ENCODE measurements around the gene EPN2. TPM values are rescaled to one million over a fixed set of nuclear protein-coding genes. Genes with fewer than 3 reads are reported as not detected.

Gene EPN2
- total RNA-seq, 4 donors from 2014 or later, result 21.8 to 32.3 (median 24.7) TPM

DNA sequence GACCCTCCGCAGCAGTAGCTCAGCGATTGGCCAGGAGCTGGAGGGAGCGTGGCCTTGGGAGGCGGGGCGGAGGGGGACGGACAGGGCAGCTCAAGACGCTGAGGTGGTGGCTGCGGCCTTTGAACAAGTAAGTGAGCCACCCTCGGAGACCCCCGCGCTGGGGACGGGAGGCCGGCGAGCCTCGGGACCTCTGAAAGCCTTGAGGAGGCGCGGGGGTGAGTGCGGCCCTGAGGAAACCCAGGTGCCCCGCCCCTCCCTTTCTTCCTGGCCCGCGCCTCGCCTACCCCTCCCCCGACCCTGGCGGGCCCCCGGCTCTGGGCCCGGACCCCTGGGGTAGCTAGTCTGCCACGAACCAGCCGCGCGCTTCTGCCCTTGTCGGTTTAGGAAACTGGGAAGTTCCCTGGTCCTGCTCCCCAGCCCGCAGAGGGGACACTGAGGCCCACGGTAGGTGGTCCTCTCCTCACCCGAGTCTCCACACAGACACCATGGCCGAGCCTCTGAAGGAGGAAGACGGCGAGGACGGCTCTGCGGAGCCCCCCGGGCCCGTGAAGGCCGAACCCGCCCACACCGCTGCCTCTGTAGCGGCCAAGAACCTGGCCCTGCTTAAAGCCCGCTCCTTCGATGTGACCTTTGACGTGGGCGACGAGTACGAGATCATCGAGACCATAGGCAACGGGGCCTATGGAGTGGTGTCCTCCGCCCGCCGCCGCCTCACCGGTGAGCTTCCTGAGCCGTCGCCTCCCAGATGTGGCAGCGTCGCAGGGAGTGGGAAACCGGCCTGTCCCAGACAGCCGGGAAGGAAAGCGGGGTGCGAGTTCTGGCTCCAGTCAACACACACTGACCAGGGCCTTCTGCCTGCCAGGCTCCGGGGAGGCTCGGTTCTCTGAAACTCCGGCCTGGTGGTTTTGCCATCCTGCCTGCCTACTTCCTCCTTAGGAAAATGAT is 141.5 kb downstream of the EPN2 start, which contains the start of gene MAPK7:
MAPK7 (plus strand) TSS at position 83 of the 945 bp plus-strand sequence; CDS start at position 486, 403 bp downstream.
- 7 to 8% methylated on average over 15 to 23 of the region's 69 CpGs for WGBS, 2 donors
- Histone ChIP-seq H3K36me3 (peaks cover 24 to 37% of the 10 kb centered on the region in 2 donors), H3K27me3 (no peaks in the 10 kb centered on the region), H3K9me3 (no peaks in the 10 kb centered on the region), H3K4me3 (replicated peaks in 1 of 3) (peak within 1 kb of the TSS; percentile 75 to 80 (median 75)), H3K4me1 (peaks cover 6 to 9% of the 10 kb centered on the region in 2 donors), H3K27ac (peak within 1 kb of the TSS; percentile 81 to 86 (median 81))
- intact Hi-C loops (cut with DNase I), result no loop called here
- DNase-seq, result no peak
- TF ChIP-seq, protein P1, sequence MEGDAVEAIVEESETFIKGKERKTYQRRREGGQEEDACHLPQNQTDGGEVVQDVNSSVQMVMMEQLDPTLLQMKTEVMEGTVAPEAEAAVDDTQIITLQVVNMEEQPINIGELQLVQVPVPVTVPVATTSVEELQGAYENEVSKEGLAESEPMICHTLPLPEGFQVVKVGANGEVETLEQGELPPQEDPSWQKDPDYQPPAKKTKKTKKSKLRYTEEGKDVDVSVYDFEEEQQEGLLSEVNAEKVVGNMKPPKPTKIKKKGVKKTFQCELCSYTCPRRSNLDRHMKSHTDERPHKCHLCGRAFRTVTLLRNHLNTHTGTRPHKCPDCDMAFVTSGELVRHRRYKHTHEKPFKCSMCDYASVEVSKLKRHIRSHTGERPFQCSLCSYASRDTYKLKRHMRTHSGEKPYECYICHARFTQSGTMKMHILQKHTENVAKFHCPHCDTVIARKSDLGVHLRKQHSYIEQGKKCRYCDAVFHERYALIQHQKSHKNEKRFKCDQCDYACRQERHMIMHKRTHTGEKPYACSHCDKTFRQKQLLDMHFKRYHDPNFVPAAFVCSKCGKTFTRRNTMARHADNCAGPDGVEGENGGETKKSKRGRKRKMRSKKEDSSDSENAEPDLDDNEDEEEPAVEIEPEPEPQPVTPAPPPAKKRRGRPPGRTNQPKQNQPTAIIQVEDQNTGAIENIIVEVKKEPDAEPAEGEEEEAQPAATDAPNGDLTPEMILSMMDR (IDR thresholded peaks at IDR 0.05), result no peak
- peak in 1 of 2 donors; percentile 23 for TF ChIP-seq POLR2A (IDR thresholded peaks at IDR 0.05)

DNA sequence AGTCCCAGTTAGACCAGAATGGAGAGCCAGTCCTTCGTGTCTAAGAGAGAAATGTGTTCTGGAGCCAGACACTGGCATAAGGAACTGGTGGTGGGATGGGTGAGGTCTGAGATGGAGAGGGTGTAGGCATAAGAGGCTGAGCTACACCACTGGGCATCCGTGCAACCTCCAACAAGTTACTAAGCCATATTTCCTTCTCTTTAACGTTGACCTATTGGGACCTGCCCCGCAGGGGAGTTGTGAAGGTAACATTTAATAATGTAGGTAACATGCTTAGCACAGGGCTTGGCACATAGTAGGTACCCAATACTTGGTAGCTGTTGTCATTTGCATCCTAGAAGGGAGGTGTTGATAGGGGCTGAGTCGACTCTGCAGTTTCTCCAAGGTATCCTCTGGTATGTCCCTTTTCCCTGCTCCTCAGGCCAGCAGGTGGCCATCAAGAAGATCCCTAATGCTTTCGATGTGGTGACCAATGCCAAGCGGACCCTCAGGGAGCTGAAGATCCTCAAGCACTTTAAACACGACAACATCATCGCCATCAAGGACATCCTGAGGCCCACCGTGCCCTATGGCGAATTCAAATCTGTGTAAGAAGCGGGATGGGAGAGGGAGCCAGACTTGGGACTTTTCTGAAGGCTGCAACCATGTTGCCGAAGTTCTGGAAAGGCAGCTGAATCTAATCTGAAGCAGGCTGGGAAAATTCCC is 142.3 kb downstream of the EPN2 start:
- DNase-seq, result no peak
- peaks cover 24 to 40% of the 10 kb centered on the region in 2 donors for H3K36me3 ChIP-seq
- H3K27me3 ChIP-seq, result no peaks in the 10 kb centered on the region
- no peaks in the 10 kb centered on the region for H3K9me3 ChIP-seq
- H3K27ac ChIP-seq, result peak overlapping the region in 1 of 3 donors; percentile 76
- peaks cover 6 to 17% of the 10 kb centered on the region in 2 donors for H3K4me1 ChIP-seq
- TF ChIP-seq, protein P1 (IDR thresholded peaks at IDR 0.05), result no peak
- TF ChIP-seq POLR2A (IDR thresholded peaks at IDR 0.05), result no peak
- H3K4me3 ChIP-seq (replicated peaks in 1 of 3), result peak overlapping the region in 1 of 3 donors; percentile 80
- 82 to 85% methylated on average over 13 of the region's 13 CpGs for WGBS, 2 donors
- intact Hi-C loops (cut with DNase I), result no loop called here

DNA sequence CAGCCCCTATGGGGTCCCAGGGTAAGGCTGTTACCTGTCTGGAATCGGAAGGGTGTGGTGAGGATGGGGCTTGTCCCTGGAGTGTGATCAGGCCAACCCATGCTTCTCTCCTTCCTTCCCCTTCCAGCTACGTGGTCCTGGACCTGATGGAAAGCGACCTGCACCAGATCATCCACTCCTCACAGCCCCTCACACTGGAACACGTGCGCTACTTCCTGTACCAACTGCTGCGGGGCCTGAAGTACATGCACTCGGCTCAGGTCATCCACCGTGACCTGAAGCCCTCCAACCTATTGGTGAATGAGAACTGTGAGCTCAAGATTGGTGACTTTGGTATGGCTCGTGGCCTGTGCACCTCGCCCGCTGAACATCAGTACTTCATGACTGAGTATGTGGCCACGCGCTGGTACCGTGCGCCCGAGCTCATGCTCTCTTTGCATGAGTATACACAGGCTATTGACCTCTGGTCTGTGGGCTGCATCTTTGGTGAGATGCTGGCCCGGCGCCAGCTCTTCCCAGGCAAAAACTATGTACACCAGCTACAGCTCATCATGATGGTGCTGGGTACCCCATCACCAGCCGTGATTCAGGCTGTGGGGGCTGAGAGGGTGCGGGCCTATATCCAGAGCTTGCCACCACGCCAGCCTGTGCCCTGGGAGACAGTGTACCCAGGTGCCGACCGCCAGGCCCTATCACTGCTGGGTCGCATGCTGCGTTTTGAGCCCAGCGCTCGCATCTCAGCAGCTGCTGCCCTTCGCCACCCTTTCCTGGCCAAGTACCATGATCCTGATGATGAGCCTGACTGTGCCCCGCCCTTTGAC is 143.5 kb downstream of the EPN2 start:
- H3K9me3 ChIP-seq, result no peaks in the 10 kb centered on the region
- intact Hi-C loops (cut with DNase I), result no loop called here
- no peaks in the 10 kb centered on the region for H3K27me3 ChIP-seq
- H3K4me3 ChIP-seq (replicated peaks in 1 of 3), result no peak overlapping the region
- peaks cover 6 to 26% of the 10 kb centered on the region in 2 donors for H3K4me1 ChIP-seq
- TF ChIP-seq POLR2A (IDR thresholded peaks at IDR 0.05), result no peak
- TF ChIP-seq, protein P1 (IDR thresholded peaks at IDR 0.05), result no peak
- DNase-seq, result no peak
- peaks cover 24 to 40% of the 10 kb centered on the region in 2 donors for H3K36me3 ChIP-seq
- no peak overlapping the region for H3K27ac ChIP-seq
- WGBS, 2 donors, result 93% methylated on average over 29 of the region's 29 CpGs

DNA sequence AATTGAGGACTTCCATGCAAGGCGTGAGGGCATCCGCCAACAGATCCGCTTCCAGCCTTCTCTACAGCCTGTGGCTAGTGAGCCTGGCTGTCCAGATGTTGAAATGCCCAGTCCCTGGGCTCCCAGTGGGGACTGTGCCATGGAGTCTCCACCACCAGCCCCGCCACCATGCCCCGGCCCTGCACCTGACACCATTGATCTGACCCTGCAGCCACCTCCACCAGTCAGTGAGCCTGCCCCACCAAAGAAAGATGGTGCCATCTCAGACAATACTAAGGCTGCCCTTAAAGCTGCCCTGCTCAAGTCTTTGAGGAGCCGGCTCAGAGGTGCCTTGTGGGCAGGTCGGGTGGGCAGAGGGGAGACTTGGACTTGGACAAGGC is 144.2 kb downstream of the EPN2 start:
- Histone ChIP-seq H3K36me3 (peaks cover 24 to 40% of the 10 kb centered on the region in 2 donors), H3K4me1 (peaks cover 6 to 26% of the 10 kb centered on the region in 2 donors), H3K9me3 (no peaks in the 10 kb centered on the region), H3K4me3 (replicated peaks in 1 of 3) (no peak overlapping the region), H3K27ac (no peak overlapping the region), H3K27me3 (no peaks in the 10 kb centered on the region)
- no peak for DNase-seq
- no peak for TF ChIP-seq POLR2A (IDR thresholded peaks at IDR 0.05)
- TF ChIP-seq, protein P1 (IDR thresholded peaks at IDR 0.05), result no peak
- WGBS, 2 donors, result 96 to 97% methylated on average over 6 to 7 of the region's 7 CpGs
- intact Hi-C loops (cut with DNase I), result no loop called here

Data from thyroid gland (tissue), 4 donors.